ENCODE results near the gene FEN1. TPM values are rescaled to one million over a fixed set of nuclear protein-coding genes. Genes with fewer than 3 reads are reported as not detected.

FEN1 gene, protein sequence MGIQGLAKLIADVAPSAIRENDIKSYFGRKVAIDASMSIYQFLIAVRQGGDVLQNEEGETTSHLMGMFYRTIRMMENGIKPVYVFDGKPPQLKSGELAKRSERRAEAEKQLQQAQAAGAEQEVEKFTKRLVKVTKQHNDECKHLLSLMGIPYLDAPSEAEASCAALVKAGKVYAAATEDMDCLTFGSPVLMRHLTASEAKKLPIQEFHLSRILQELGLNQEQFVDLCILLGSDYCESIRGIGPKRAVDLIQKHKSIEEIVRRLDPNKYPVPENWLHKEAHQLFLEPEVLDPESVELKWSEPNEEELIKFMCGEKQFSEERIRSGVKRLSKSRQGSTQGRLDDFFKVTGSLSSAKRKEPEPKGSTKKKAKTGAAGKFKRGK
- 16.4 TPM for polyA plus RNA-seq (2013)

DNA sequence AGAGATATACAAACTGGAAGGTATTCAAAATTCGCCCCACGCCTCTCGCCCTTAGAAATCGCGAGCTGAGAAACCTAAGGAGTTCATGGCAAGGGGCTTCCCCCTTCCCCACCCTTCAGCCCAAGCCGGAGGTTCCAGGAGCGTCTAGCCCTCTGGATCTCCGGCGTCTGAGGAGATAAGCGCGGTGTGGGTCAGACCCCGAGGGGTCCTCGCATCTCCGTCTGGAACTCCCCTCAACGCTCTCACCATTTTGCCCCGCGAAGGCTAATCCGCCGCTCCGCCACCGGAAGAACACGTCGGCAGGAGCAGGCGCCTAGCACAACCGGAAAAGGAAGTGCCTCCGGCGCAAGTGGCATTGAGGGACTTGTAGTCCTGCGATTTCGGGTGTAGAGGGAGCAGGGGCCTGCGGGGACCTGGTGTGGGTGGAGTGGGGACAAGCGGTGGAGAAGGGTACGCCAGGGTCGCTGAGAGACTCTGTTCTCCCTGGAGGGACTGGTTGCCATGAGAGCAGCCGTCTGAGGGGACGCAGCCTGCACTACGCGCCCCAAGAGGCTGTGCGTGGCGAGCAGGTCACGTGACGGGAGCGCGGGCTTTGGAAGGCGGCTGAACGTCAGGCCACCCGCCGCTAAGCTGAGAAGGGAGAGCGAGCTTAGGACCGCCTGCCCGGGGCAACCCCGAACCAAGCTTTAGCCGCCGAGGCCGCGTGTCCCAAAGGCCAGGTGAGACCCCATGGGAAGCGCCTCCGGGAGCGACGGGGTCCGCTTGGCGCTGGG, at the start of gene FEN1, which contains the start of gene TMEM258:
Gene FEN1, plus strand, starts transcription at position 602 of the 773 bp plus-strand sequence. CDS start 2,451 bp downstream, outside the sequence.
Gene TMEM258, minus strand, starts transcription at position 290 of the 773 bp plus-strand sequence. Its CDS starts 41 bp downstream, at position 249.
- POLR2A ChIA-PET: interaction anchor here (0.6 to 1.2 kb wide), 4 partner anchors 22 to 175 kb away, joined by 3 to 4 read pairs (median 3); partner anchors contain the start of gene FTH1
- H3K4me1 ChIP-seq (ENCODE audit: control extremely low read depth in 1 of 4, control insufficient read depth in 4 of 4, insufficient read depth in 4 of 4, low read length in 3 of 4): peaks cover 11 to 29% (median 25%) of the 10 kb centered on the region in 4 experiments
- CTCF ChIA-PET: interaction anchor here (0.7 to 19.2 kb wide), 9 partner anchors 10 to 154 kb away, joined by 3 to 218 read pairs (median 4); partner anchors contain the start of gene FADS1

DNA sequence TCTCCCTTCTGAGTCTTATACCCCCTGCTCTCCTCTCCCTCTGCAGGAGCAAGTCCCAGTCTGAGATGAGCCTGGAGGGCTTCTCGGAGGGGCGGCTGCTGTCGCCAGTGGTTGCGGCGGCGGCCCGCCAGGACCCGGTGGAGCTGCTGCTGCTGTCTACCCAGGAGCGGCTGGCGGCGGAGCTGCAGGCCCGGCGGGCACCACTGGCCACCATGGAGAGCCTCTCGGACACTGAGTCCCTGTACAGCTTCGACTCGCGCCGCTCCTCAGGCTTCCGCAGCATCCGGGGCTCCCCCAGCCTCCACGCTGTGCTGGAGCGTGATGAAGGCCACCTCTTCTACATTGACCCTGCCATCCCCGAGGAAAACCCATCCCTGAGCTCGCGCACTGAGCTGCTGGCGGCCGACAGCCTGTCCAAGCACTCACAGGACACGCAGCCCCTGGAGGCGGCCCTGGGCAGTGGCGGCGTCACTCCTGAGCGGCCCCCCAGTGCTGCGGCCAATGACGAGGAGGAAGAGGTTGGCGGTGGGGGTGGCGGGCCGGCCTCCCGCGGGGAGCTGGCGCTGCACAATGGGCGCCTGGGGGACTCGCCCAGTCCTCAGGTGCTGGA, 49.1 kb upstream of the FEN1 start:
- peaks cover 0 to 2% (median 0%) of the 10 kb centered on the region in 5 experiments for H3K27me3 ChIP-seq (replicated peaks in 2 of 5; ENCODE audit: control insufficient read depth in 4 of 5, insufficient read depth in 5 of 5, low read length in 4 of 5)
- DNase-seq: no peak
- peaks cover 0 to 5% (median 2%) of the 10 kb centered on the region in 4 experiments for H3K4me1 ChIP-seq (ENCODE audit: control extremely low read depth in 1 of 4, control insufficient read depth in 4 of 4, insufficient read depth in 4 of 4, low read length in 3 of 4)
- ChIA-PET POLR2A (no interaction called here), CTCF (interaction anchor here (0.7 to 1.7 kb wide), 7 partner anchors 10 to 85 kb away, joined by 3 to 11 read pairs (median 3); no protein-coding TSS in a partner anchor)
- H3K4me3 ChIP-seq (ENCODE audit: control insufficient read depth in 1 of 7, extremely low read depth in 1 of 7, insufficient read depth in 4 of 7, low read depth in 2 of 7, low read length in 6 of 7): no peak overlapping the region
- no peaks in the 10 kb centered on the region for H3K36me3 ChIP-seq (ENCODE audit: control insufficient read depth in 4 of 4, insufficient read depth in 4 of 4, low read length in 3 of 4)
- H3K9me3 ChIP-seq (ENCODE audit: control extremely low read depth in 1 of 5, control insufficient read depth in 4 of 5, insufficient read depth in 2 of 5, low read depth in 1 of 5, low read length in 4 of 5): no peaks in the 10 kb centered on the region
- no peak overlapping the region for H3K27ac ChIP-seq (ENCODE audit: insufficient read depth in 1 of 2, low read depth in 1 of 2, low read length in 2 of 2, poor library complexity in 1 of 2, severe bottlenecking in 2 of 2)
- 91% methylated on average over 23 of the region's 42 CpGs for WGBS (ENCODE audit: insufficient coverage)

More for the DNA sequence above, at the start of gene FEN1, which contains the start of gene TMEM258:
- H3K27ac ChIP-seq (ENCODE audit: insufficient read depth in 1 of 2, low read depth in 1 of 2, low read length in 2 of 2, poor library complexity in 1 of 2, severe bottlenecking in 2 of 2): peak within 1 kb of the TSS; percentile 99
- under 1% methylated on average over 48 of the region's 61 CpGs for WGBS (ENCODE audit: insufficient coverage)
- H3K9me3 ChIP-seq (ENCODE audit: control extremely low read depth in 1 of 5, control insufficient read depth in 4 of 5, insufficient read depth in 2 of 5, low read depth in 1 of 5, low read length in 4 of 5): no peaks in the 10 kb centered on the region
- H3K36me3 ChIP-seq (ENCODE audit: control insufficient read depth in 4 of 4, insufficient read depth in 4 of 4, low read length in 3 of 4): peaks cover 4 to 58% (median 31%) of the 10 kb centered on the region in 4 experiments
- DNase-seq: peak; percentile 92 to 95 (median 93)
- H3K27me3 ChIP-seq (replicated peaks in 2 of 5; ENCODE audit: control insufficient read depth in 4 of 5, insufficient read depth in 5 of 5, low read length in 4 of 5): no peaks in the 10 kb centered on the region
- peak within 1 kb of the TSS; percentile 48 to 94 (median 84) for H3K4me3 ChIP-seq (ENCODE audit: control insufficient read depth in 1 of 7, extremely low read depth in 1 of 7, insufficient read depth in 4 of 7, low read depth in 2 of 7, low read length in 6 of 7)

DNA sequence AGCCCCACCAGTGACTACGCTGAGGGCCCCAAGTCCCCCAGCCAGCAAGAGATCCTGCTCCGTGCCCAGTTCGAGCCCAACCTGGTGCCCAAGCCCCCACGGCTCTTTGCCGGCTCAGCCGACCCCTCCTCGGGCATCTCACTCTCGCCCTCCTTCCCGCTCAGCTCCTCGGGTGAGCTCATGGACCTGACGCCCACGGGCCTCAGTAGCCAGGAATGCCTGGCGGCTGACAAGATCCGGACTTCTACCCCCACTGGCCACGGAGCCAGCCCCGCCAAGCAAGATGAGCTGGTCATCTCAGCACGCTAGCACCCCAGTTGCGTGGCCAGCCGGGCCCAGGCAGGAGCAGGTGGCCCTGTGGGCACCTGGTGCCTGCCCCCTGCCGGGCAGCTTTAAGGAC, 48.5 kb upstream of the FEN1 start:
- Histone ChIP-seq H3K4me1 (ENCODE audit: control extremely low read depth in 1 of 4, control insufficient read depth in 4 of 4, insufficient read depth in 4 of 4, low read length in 3 of 4) (peaks cover 0 to 5% (median 2%) of the 10 kb centered on the region in 4 experiments), H3K9me3 (ENCODE audit: control extremely low read depth in 1 of 5, control insufficient read depth in 4 of 5, insufficient read depth in 2 of 5, low read depth in 1 of 5, low read length in 4 of 5) (no peaks in the 10 kb centered on the region), H3K27me3 (replicated peaks in 2 of 5; ENCODE audit: control insufficient read depth in 4 of 5, insufficient read depth in 5 of 5, low read length in 4 of 5) (peaks cover 0 to 2% (median 0%) of the 10 kb centered on the region in 5 experiments), H3K4me3 (ENCODE audit: control insufficient read depth in 1 of 7, extremely low read depth in 1 of 7, insufficient read depth in 4 of 7, low read depth in 2 of 7, low read length in 6 of 7) (no peak overlapping the region), H3K36me3 (ENCODE audit: control insufficient read depth in 4 of 4, insufficient read depth in 4 of 4, low read length in 3 of 4) (no peaks in the 10 kb centered on the region), H3K27ac (ENCODE audit: insufficient read depth in 1 of 2, low read depth in 1 of 2, low read length in 2 of 2, poor library complexity in 1 of 2, severe bottlenecking in 2 of 2) (no peak overlapping the region)
- 96% methylated on average over 20 of the region's 20 CpGs for WGBS (ENCODE audit: insufficient coverage)
- DNase-seq: no peak
- POLR2A ChIA-PET: no interaction called here
- CTCF ChIA-PET: interaction anchor here (1.5 to 1.7 kb wide), 5 partner anchors 10 to 54 kb away, joined by 3 to 11 read pairs (median 4); no protein-coding TSS in a partner anchor

DNA sequence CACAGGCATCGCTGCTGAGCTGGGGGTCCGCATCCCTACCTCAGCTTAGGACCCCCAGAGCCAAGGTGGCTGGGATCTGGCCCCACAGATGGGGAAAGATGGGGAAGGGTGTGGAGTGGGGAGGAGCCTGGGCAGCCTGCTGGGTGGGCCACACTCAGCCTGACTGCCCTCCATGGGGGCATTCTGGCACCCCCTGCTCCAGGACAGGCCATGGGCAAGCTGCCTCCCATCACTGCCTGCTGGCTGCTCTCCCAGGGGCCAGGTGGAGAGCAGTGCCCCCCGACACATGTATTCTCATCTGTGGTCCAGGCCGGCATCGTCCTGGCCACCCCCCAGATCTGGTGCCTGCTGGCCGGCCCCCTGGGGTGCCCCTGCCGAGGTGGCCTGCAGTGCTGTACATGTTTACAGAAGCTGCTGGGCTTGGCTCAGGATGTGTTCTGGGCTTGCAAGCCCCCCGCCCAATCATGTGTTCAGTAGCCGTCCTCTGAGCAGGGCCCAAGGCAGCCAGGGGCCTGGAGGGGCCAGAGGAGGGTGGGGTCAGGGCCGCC, 48.0 kb upstream of the FEN1 start:
- 84% methylated on average over 6 of the region's 10 CpGs for WGBS (ENCODE audit: insufficient coverage)
- CTCF ChIA-PET: interaction anchor here (1.1 to 3.2 kb wide), 7 partner anchors 11 to 54 kb away, joined by 3 to 19 read pairs (median 4); no protein-coding TSS in a partner anchor
- H3K27ac ChIP-seq (ENCODE audit: insufficient read depth in 1 of 2, low read depth in 1 of 2, low read length in 2 of 2, poor library complexity in 1 of 2, severe bottlenecking in 2 of 2): no peak overlapping the region
- H3K9me3 ChIP-seq (ENCODE audit: control extremely low read depth in 1 of 5, control insufficient read depth in 4 of 5, insufficient read depth in 2 of 5, low read depth in 1 of 5, low read length in 4 of 5): no peaks in the 10 kb centered on the region
- no peak for DNase-seq
- H3K4me3 ChIP-seq (ENCODE audit: control insufficient read depth in 1 of 7, extremely low read depth in 1 of 7, insufficient read depth in 4 of 7, low read depth in 2 of 7, low read length in 6 of 7): no peak overlapping the region
- peaks cover 0 to 2% (median 0%) of the 10 kb centered on the region in 5 experiments for H3K27me3 ChIP-seq (replicated peaks in 2 of 5; ENCODE audit: control insufficient read depth in 4 of 5, insufficient read depth in 5 of 5, low read length in 4 of 5)
- POLR2A ChIA-PET: no interaction called here
- H3K36me3 ChIP-seq (ENCODE audit: control insufficient read depth in 4 of 4, insufficient read depth in 4 of 4, low read length in 3 of 4): no peaks in the 10 kb centered on the region
- peaks cover 0 to 5% (median 2%) of the 10 kb centered on the region in 4 experiments for H3K4me1 ChIP-seq (ENCODE audit: control extremely low read depth in 1 of 4, control insufficient read depth in 4 of 4, insufficient read depth in 4 of 4, low read length in 3 of 4)

DNA sequence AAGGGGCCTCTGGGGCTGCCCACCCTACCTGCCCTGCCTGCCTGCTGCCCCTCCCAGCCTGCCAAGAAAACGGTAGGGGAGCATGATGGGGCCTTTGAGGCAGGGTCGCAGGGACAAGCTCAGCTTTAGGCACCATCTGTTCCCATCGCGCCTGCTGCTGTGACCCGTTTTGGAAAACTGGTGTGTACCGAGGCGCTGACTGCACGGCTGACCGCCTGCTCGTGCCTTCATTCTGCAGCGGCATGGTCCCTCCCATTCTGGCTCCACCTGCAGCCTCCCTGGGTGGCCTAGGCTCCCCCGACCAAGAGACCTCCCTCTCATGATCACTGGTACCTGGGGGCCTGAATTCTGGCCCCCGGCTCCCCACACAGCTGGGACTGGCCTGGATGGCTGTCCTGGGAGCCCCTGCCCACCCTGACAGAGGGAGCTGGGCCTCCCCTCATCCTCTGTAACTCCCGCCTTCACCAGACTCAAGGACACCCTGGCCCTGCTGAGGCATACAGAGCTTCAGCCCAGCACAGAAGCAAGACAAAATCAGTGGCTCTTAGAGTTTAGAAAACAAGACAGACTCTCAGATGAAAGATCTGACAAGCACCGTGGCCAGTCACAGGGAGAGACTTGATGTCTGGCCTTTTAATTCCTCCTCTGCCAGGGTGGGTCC, 46.8 kb upstream of the FEN1 start:
- ChIA-PET CTCF (interaction anchor here (1.1 to 3.2 kb wide), 4 partner anchors 10 to 43 kb away, joined by 3 to 19 read pairs (median 10); no protein-coding TSS in a partner anchor), POLR2A (interaction anchor here (0.6 kb wide), 1 partner anchor 104 kb away, joined by 3 read pairs; no protein-coding TSS in a partner anchor)
- Histone ChIP-seq H3K36me3 (ENCODE audit: control insufficient read depth in 4 of 4, insufficient read depth in 4 of 4, low read length in 3 of 4) (no peaks in the 10 kb centered on the region), H3K27ac (ENCODE audit: insufficient read depth in 1 of 2, low read depth in 1 of 2, low read length in 2 of 2, poor library complexity in 1 of 2, severe bottlenecking in 2 of 2) (no peak overlapping the region), H3K4me3 (ENCODE audit: control insufficient read depth in 1 of 7, extremely low read depth in 1 of 7, insufficient read depth in 4 of 7, low read depth in 2 of 7, low read length in 6 of 7) (no peak overlapping the region), H3K4me1 (ENCODE audit: control extremely low read depth in 1 of 4, control insufficient read depth in 4 of 4, insufficient read depth in 4 of 4, low read length in 3 of 4) (peaks cover 0 to 8% (median 2%) of the 10 kb centered on the region in 4 experiments), H3K27me3 (replicated peaks in 2 of 5; ENCODE audit: control insufficient read depth in 4 of 5, insufficient read depth in 5 of 5, low read length in 4 of 5) (peaks cover 0 to 3% (median 0%) of the 10 kb centered on the region in 5 experiments), H3K9me3 (ENCODE audit: control extremely low read depth in 1 of 5, control insufficient read depth in 4 of 5, insufficient read depth in 2 of 5, low read depth in 1 of 5, low read length in 4 of 5) (no peaks in the 10 kb centered on the region)
- 98% methylated on average over 14 of the region's 15 CpGs for WGBS (ENCODE audit: insufficient coverage)
- DNase-seq: no peak
